Activated naive CD8-positive, alpha-beta T cell treated with anti-CD3 and anti-CD28 coated beads, Interleukin-2, amount 10 ng/mL, durations not matched to agents 7 days and 5 days (primary cell): ENCODE results near the gene OGFOD1. TPM values are rescaled to one million over a fixed set of nuclear protein-coding genes. Genes with fewer than 3 reads are reported as not detected.

Experiments
- ATAC-seq: fragments of 150-1000 bp; cut with Tn5 transposase; one replicate; pipeline ENCODE4 v1.10.0; 2021; ENCODE audit warnings: low read depth, moderate library complexity
- POLR2A ChIA-PET: fragments of 350-600 bp; sonication (Branson Sonifier 250); formaldehyde crosslinking; loops from one replicate; lab custom pipeline; 2021; ENCODE audit warnings: antibody characterized with exemption; lab: Charles Lee
- DNase-seq: peaks from one replicate; pipeline ENCODE4 v3.0.0; 2021
- H3K27ac Mint-ChIP-seq: one replicate; pipeline ENCODE4 v1.8.0; 2022; ENCODE audit warnings: mild to moderate bottlenecking, mixed read lengths
- H3K27me3 Mint-ChIP-seq: one replicate; pipeline ENCODE4 v1.8.0; 2022; ENCODE audit warnings: mild to moderate bottlenecking, moderate library complexity, mixed read lengths
- H3K36me3 Mint-ChIP-seq: one replicate; pipeline ENCODE4 v1.8.0; 2021; ENCODE audit warnings: mild to moderate bottlenecking, mixed read lengths
- H3K4me1 Mint-ChIP-seq: one replicate; pipeline ENCODE4 v1.8.0; 2021; ENCODE audit warnings: mixed read lengths
- H3K4me3 Mint-ChIP-seq: one replicate; pipeline ENCODE4 v1.8.0; 2022; ENCODE audit warnings: mild to moderate bottlenecking, moderate library complexity, mixed read lengths
- H3K9me3 Mint-ChIP-seq: one replicate; pipeline ENCODE4 v1.8.0; 2021; ENCODE audit warnings: mixed read lengths
- total RNA-seq, 2 experiments: library from RNA; stranded (reverse); gene quantifications; one replicate each; pipeline ENCODE4 v1.2.3, GENCODE V29; 2021

OGFOD1 gene
- total RNA-seq, 2 experiments from 2014 or later = 39.3 to 39.6 TPM

DNA sequence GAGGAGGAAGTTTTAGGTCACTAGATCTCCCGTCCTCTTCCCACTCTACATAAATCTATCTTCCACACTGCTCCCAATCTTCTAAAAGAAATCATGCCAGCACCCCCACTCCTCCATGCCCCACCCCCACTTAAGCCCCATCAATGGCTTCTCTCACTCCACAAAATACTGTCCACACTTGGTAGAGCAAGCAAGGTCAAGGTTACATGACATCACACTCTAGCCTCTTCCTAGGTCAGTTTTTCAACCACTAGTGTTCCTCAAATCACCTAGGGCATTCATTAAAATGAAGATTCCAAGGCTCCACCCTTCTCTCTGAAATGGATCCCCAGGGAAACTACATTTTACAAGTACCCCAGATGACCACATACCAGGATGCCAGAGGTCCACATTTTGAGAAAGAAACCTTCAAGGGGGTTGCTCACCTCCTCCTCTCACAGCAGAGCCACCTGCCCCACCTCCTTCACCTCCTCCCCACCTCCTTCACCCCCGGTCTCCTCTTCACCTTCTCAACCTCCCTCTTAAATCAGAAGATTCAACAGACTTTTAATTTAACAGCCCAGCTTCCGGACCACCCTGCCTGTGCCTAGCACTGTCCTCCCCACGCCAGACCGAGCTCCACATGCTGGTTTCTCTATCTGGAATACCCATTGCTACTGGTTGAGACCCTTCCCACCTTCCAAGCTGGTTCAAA lies 29.2 kb upstream of the OGFOD1 start:
- no peaks in the 10 kb centered on the region for H3K27me3 Mint-ChIP-seq
- DNase-seq = no peak
- no peaks in the 10 kb centered on the region for H3K9me3 Mint-ChIP-seq
- H3K27ac Mint-ChIP-seq = no peak overlapping the region
- H3K36me3 Mint-ChIP-seq = peaks cover 8% of the 10 kb centered on the region
- H3K4me1 Mint-ChIP-seq = peaks cover 28% of the 10 kb centered on the region
- POLR2A ChIA-PET = no interaction called here
- H3K4me3 Mint-ChIP-seq = no peak overlapping the region
- ATAC-seq = no peak

- peaks cover 28% of the 10 kb centered on the region for H3K4me1 Mint-ChIP-seq
- H3K27me3 Mint-ChIP-seq = no peaks in the 10 kb centered on the region
- peaks cover 9% of the 10 kb centered on the region for H3K36me3 Mint-ChIP-seq
- no peak for DNase-seq
- POLR2A ChIA-PET = interaction anchor here (2.0 kb wide), 1 partner anchor 28 kb away, joined by 7 read pairs; the partner anchor contains the start of genes NUDT21 and OGFOD1
- H3K9me3 Mint-ChIP-seq = no peaks in the 10 kb centered on the region
- no peak overlapping the region for H3K27ac Mint-ChIP-seq
- peak overlapping the region; percentile 34 for H3K4me3 Mint-ChIP-seq
- ATAC-seq = no peak
Measured at GRCh38 chr16:56422896-56423441, 28.4 kb upstream of the OGFOD1 start.

DNA sequence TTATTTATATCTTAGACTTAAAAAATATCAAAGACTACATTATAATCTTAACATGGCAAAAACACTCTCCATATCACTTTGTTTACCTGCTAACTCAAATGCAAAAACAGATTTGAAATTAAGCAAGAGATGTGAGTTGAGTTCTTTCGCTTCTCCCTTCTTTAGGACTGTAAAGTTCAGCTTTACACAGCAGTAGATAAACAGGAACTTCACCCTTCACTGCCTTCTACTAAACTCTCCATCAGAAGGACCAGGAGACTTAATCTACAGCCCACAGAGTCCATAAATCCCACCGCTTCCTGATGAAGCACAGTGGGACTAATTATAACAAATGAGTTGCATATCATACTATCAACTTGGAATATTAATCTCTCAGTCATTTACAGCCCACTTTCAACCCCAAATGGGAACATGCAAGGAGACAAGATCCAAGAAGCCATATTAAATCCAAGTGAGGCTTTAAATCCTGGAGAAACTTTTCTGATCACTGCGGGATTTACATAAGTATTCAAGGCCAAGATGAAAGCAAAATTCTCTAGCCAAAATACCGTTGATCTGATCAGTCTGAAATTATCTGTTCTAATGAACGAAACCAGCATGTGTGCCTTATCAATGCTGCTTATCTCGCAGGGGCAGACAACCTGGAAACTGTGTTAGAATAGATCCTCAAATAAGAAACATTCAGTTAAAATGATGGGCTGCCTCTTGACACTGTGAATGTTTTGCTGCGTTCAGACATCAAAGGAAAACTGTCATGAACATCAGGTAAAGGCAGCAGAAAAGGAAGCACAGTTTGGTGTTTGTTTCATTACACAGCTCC lies 27.6 kb upstream of the OGFOD1 start:
- ATAC-seq (no peak), DNase-seq (no peak)
- Mint-ChIP-seq H3K27ac (peak overlapping the region; percentile 85), H3K36me3 (peaks cover 10% of the 10 kb centered on the region), H3K9me3 (no peaks in the 10 kb centered on the region), H3K4me1 (peaks cover 28% of the 10 kb centered on the region), H3K4me3 (peak overlapping the region; percentile 96), H3K27me3 (no peaks in the 10 kb centered on the region)
- POLR2A ChIA-PET = interaction anchor here (2.0 kb wide), 1 partner anchor 27 kb away, joined by 7 read pairs; the partner anchor contains the start of genes NUDT21 and OGFOD1

GRCh38 chr16:56424404-56424764 lies 27.0 kb upstream of the OGFOD1 start:
- DNase-seq = no peak
- POLR2A ChIA-PET = interaction anchor here (2.0 kb wide), 1 partner anchor 27 kb away, joined by 7 read pairs; the partner anchor contains the start of genes NUDT21 and OGFOD1
- Mint-ChIP-seq H3K9me3 (no peaks in the 10 kb centered on the region), H3K4me1 (peaks cover 28% of the 10 kb centered on the region), H3K27ac (peak overlapping the region; percentile 85), H3K36me3 (peaks cover 12% of the 10 kb centered on the region), H3K27me3 (no peaks in the 10 kb centered on the region), H3K4me3 (peak overlapping the region; percentile 96)
- ATAC-seq = no peak

- Mint-ChIP-seq H3K4me3 (peak overlapping the region; percentile 96), H3K36me3 (peaks cover 13% of the 10 kb centered on the region), H3K27me3 (no peaks in the 10 kb centered on the region), H3K27ac (no peak overlapping the region), H3K4me1 (peaks cover 28% of the 10 kb centered on the region), H3K9me3 (no peaks in the 10 kb centered on the region)
- DNase-seq = no peak
- POLR2A ChIA-PET = interaction anchor here (2.0 kb wide), 1 partner anchor 26 kb away, joined by 7 read pairs; the partner anchor contains the start of genes NUDT21 and OGFOD1
- ATAC-seq = peak; percentile 59
Measured at GRCh38 chr16:56424791-56425438, 26.4 kb upstream of the OGFOD1 start.

GRCh38 chr16:56425439-56425832 lies 25.9 kb upstream of the OGFOD1 start, which contains the start of gene AMFR:
Gene AMFR, minus strand, starts transcription at chr16:56425545. Its CDS starts 218 bp downstream, at chr16:56425327.
- peak within 1 kb of the TSS; percentile 85 for H3K27ac Mint-ChIP-seq
- H3K27me3 Mint-ChIP-seq = no peaks in the 10 kb centered on the region
- no peaks in the 10 kb centered on the region for H3K9me3 Mint-ChIP-seq
- peak within 1 kb of the TSS; percentile 96 for H3K4me3 Mint-ChIP-seq
- POLR2A ChIA-PET = no interaction called here
- DNase-seq (peak; percentile 88), ATAC-seq (peak; percentile 97)
- H3K36me3 Mint-ChIP-seq = peaks cover 13% of the 10 kb centered on the region
- peaks cover 25% of the 10 kb centered on the region for H3K4me1 Mint-ChIP-seq

GRCh38 chr16:56426585-56426984 lies 24.8 kb upstream of the OGFOD1 start:
- Mint-ChIP-seq H3K27ac (no peak overlapping the region), H3K4me3 (peak overlapping the region; percentile 65), H3K36me3 (peaks cover 18% of the 10 kb centered on the region), H3K9me3 (no peaks in the 10 kb centered on the region), H3K27me3 (no peaks in the 10 kb centered on the region), H3K4me1 (peaks cover 24% of the 10 kb centered on the region)
- ATAC-seq (no peak), DNase-seq (no peak)
- POLR2A ChIA-PET = no interaction called here

DNA sequence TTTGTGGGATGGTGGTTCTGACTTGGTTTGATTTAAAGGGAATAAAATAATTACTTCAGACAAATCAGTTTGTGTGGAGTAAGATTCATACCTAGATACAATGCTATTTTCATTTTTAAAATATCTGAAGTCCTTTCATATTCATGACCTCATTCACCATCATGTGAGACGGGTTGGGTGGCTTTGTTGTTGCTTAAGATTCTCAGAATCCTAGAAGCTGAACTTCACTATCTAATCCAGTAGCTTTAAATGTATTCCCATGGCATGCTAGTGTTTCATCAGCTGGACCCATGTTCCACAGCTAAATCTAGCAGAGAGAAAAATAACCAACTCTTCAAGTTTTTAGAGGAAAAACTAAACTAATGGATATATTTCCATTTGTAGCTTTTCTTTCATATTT lies 23.3 kb upstream of the OGFOD1 start:
- Mint-ChIP-seq H3K27me3 (no peaks in the 10 kb centered on the region), H3K4me3 (no peak overlapping the region), H3K4me1 (peaks cover 13% of the 10 kb centered on the region), H3K36me3 (peaks cover 25% of the 10 kb centered on the region), H3K9me3 (no peaks in the 10 kb centered on the region), H3K27ac (no peak overlapping the region)
- POLR2A ChIA-PET = no interaction called here
- DNase-seq = no peak
- no peak for ATAC-seq

DNA sequence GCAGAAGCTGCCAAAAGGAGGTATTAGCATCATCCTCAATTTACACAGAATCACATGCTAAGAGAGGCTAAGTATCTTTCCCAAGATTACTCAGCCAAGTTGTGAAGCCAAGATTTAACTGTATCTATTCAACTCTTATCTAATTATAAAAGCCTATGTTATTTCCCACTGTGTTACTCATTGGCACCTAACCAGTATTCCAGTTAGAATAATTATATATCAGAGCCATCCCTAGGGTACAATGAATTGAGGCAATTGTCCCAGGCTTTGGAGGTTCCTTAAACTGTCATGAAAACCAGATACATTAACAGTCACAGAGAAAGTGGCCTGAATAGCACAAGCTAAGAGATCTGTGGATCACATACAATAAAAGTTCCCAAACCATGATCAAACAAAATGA lies 15.1 kb upstream of the OGFOD1 start:
- Mint-ChIP-seq H3K9me3 (no peaks in the 10 kb centered on the region), H3K36me3 (peaks cover 32% of the 10 kb centered on the region), H3K27me3 (no peaks in the 10 kb centered on the region), H3K4me1 (peaks cover 5% of the 10 kb centered on the region), H3K4me3 (no peak overlapping the region), H3K27ac (no peak overlapping the region)
- no peak for DNase-seq
- POLR2A ChIA-PET = no interaction called here
- ATAC-seq = no peak

DNA sequence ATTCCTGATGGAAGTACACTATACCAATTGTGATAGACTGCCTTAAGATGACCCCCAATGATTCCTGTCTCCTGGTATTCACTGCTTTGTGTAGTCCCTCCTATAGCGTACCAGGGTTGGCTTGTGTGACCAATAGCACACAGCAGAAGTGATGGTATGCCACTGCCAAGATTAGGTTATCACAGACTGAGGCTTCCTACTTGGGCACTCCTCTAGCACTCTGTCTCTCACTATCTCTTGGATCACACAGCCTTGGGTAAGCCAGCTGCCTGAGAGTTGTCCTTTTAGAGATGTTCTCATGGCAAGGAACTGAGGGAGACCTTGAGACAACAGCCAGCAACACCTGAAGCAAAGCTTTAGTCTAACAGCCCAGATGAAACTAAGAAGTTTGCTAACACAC lies 13.3 kb upstream of the OGFOD1 start:
- H3K9me3 Mint-ChIP-seq = no peaks in the 10 kb centered on the region
- no peaks in the 10 kb centered on the region for H3K27me3 Mint-ChIP-seq
- H3K4me3 Mint-ChIP-seq = no peak overlapping the region
- no peak for DNase-seq
- peaks cover 32% of the 10 kb centered on the region for H3K36me3 Mint-ChIP-seq
- no peak overlapping the region for H3K27ac Mint-ChIP-seq
- ATAC-seq = no peak
- POLR2A ChIA-PET = no interaction called here
- peaks cover 6% of the 10 kb centered on the region for H3K4me1 Mint-ChIP-seq

GRCh38 chr16:56447286-56447685 lies 4.1 kb upstream of the OGFOD1 start:
- DNase-seq = no peak
- no peak overlapping the region for H3K27ac Mint-ChIP-seq
- no peaks in the 10 kb centered on the region for H3K27me3 Mint-ChIP-seq
- H3K36me3 Mint-ChIP-seq = peaks cover 15% of the 10 kb centered on the region
- ATAC-seq = no peak
- peaks cover 27% of the 10 kb centered on the region for H3K4me1 Mint-ChIP-seq
- POLR2A ChIA-PET = no interaction called here
- no peak overlapping the region for H3K4me3 Mint-ChIP-seq
- H3K9me3 Mint-ChIP-seq = no peaks in the 10 kb centered on the region

DNA sequence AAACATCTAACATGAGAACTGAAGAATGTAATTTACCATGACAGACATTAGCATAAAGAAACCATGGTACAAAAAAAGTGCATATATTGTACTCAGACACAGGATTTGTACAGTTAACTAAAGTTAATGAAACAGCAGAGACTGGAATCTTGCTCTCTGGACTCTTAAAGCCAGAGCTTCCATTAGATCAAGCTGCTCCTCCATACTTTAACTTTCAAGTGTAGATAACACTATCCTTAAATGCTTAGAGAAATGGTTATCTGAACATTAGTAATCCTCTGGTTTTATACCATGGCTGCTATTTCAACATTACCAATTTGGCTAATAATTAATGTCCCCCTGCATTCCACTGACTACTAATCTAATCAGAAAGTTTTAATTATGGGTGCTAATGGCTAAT lies 3.3 kb upstream of the OGFOD1 start:
- POLR2A ChIA-PET = no interaction called here
- no peaks in the 10 kb centered on the region for H3K9me3 Mint-ChIP-seq
- no peaks in the 10 kb centered on the region for H3K27me3 Mint-ChIP-seq
- peaks cover 15% of the 10 kb centered on the region for H3K36me3 Mint-ChIP-seq
- ATAC-seq = no peak
- H3K4me1 Mint-ChIP-seq = peaks cover 33% of the 10 kb centered on the region
- H3K4me3 Mint-ChIP-seq = peak overlapping the region; percentile 20
- no peak for DNase-seq
- H3K27ac Mint-ChIP-seq = peak overlapping the region; percentile 40
